Measurements from ENCODE around the gene SIAE. TPM values are rescaled to one million over a fixed set of nuclear protein-coding genes. Genes with fewer than 3 reads are reported as not detected.

SIAE gene
- total RNA-seq, 3 donors from 2014 or later (not counting 1 experiment from before 2014, with no cell fraction given), result 2.5 to 5.4 (median 2.5) TPM

- intact Hi-C loops (cut with micrococcal nuclease), result no loop called here
- ATAC-seq (no peak), DNase-seq (no peak)
- TF ChIP-seq CTCF (IDR thresholded peaks at IDR 0.05), result no peak
- Mint-ChIP-seq H3K9me3 (no peaks in the 10 kb centered on the region), H3K27me3 (ENCODE audit: low read depth in 2 of 2) (peaks cover 19 to 36% of the 10 kb centered on the region in 2 donors), H3K27ac (no peak overlapping the region), H3K36me3 (no peaks in the 10 kb centered on the region), H3K4me3 (no peak overlapping the region), H3K4me1 (peaks cover 9 to 18% of the 10 kb centered on the region in 2 donors)
- Histone ChIP-seq H3K9me3 (ENCODE audit: control insufficient read depth, insufficient read depth, low read length) (no peaks in the 10 kb centered on the region), H3K36me3 (ENCODE audit: control insufficient read depth, insufficient read depth, low read length) (no peaks in the 10 kb centered on the region), H3K4me1 (ENCODE audit: control insufficient read depth, insufficient read depth, low read length) (peaks cover 10% of the 10 kb centered on the region), H3K27me3 (ENCODE audit: control insufficient read depth, insufficient read depth, low read length) (no peaks in the 10 kb centered on the region), H3K4me3 (ENCODE audit: low read length) (no peak overlapping the region), H3K27ac (ENCODE audit: low read length) (no peak overlapping the region)
- 83% methylated on average over 5 of the region's 5 CpGs for WGBS (ENCODE audit: insufficient coverage)
Measured at GRCh38 chr11:124618863-124619262, 54.7 kb downstream of the SIAE start.

DNA sequence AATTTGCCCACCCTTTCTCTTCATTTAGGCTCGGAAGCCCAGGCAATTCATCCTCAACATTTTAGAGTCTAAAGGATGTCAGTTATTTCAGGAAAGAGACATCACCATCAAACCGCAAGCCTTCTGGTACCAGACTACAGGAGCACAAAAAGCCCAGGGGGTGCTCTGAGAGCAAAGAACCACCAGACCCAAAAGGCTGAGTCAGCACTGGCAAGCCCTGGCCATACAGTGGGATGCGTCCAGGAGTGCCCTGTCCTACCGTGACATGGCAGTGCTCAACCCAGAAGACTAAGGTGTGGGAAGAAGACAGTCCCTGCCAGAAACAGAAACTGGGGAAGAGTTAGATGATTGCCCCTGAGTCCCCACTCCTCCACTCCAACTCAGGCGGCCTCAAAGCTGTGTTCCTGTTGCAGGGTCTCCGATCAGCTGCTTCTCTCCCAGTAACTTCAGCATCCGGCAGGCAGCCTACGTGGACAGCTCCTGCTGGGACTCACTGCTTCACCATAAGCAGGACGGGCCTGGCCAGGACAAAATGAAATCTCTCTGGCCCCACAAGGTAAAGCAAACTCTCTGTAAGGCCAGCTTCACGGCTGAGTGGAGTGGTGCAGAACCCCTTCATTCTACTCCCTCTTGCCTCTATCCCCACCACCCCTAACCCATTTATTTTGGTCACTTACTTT is 60.8 kb downstream of the SIAE start:
- H3K27me3 Mint-ChIP-seq (ENCODE audit: low read depth in 2 of 2), result peaks cover 12 to 16% of the 10 kb centered on the region in 2 donors
- DNase-seq (no peak), ATAC-seq (no peak)
- no peak overlapping the region for H3K4me3 Mint-ChIP-seq
- Histone ChIP-seq H3K27me3 (ENCODE audit: control insufficient read depth, insufficient read depth, low read length) (no peaks in the 10 kb centered on the region), H3K27ac (ENCODE audit: low read length) (no peak overlapping the region), H3K36me3 (ENCODE audit: control insufficient read depth, insufficient read depth, low read length) (no peaks in the 10 kb centered on the region), H3K4me1 (ENCODE audit: control insufficient read depth, insufficient read depth, low read length) (no peaks in the 10 kb centered on the region), H3K9me3 (ENCODE audit: control insufficient read depth, insufficient read depth, low read length) (no peaks in the 10 kb centered on the region), H3K4me3 (ENCODE audit: low read length) (no peak overlapping the region)
- WGBS (ENCODE audit: insufficient coverage), result 91% methylated on average over 10 of the region's 10 CpGs
- H3K4me1 Mint-ChIP-seq, result no peaks in the 10 kb centered on the region
- no peaks in the 10 kb centered on the region for H3K9me3 Mint-ChIP-seq
- TF ChIP-seq CTCF (IDR thresholded peaks at IDR 0.05), result no peak
- no peak overlapping the region for H3K27ac Mint-ChIP-seq
- intact Hi-C loops (cut with micrococcal nuclease), result no loop called here
- no peaks in the 10 kb centered on the region for H3K36me3 Mint-ChIP-seq

DNA sequence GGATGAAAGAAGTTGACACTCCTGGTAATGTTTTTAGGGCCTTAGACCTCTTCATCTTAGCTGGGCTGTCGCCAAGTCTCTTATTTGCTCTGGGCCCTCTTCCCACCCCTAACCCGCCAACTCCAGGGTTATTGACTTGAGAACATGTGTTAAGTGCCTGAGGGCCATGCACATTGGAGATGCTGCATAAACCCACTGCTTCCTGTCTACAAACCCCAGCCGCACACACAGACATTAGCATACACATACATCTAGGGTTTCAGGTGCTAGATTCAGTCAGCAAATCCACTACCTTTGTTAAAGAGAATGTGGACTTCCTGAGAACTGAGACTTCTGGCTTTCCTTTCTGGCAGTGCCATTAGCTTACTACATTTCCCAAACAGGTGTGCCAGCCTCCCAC is 61.5 kb downstream of the SIAE start:
- ATAC-seq, result no peak
- Mint-ChIP-seq H3K27me3 (ENCODE audit: low read depth in 2 of 2) (peaks cover 9 to 11% of the 10 kb centered on the region in 2 donors), H3K4me1 (no peaks in the 10 kb centered on the region), H3K27ac (no peak overlapping the region), H3K36me3 (no peaks in the 10 kb centered on the region), H3K9me3 (no peaks in the 10 kb centered on the region), H3K4me3 (no peak overlapping the region)
- Histone ChIP-seq H3K4me1 (ENCODE audit: control insufficient read depth, insufficient read depth, low read length) (no peaks in the 10 kb centered on the region), H3K27ac (ENCODE audit: low read length) (no peak overlapping the region), H3K4me3 (ENCODE audit: low read length) (no peak overlapping the region), H3K36me3 (ENCODE audit: control insufficient read depth, insufficient read depth, low read length) (no peaks in the 10 kb centered on the region), H3K27me3 (ENCODE audit: control insufficient read depth, insufficient read depth, low read length) (no peaks in the 10 kb centered on the region), H3K9me3 (ENCODE audit: control insufficient read depth, insufficient read depth, low read length) (no peaks in the 10 kb centered on the region)
- intact Hi-C loops (cut with micrococcal nuclease), result no loop called here
- DNase-seq, result peak in 1 of 2 donors; percentile 33
- 30% methylated on average over 2 of the region's 3 CpGs for WGBS (ENCODE audit: insufficient coverage)
- TF ChIP-seq CTCF (IDR thresholded peaks at IDR 0.05), result no peak

- Histone ChIP-seq H3K27me3 (ENCODE audit: control insufficient read depth, insufficient read depth, low read length) (no peaks in the 10 kb centered on the region), H3K4me1 (ENCODE audit: control insufficient read depth, insufficient read depth, low read length) (no peaks in the 10 kb centered on the region), H3K4me3 (ENCODE audit: low read length) (no peak within 1 kb of the TSS), H3K27ac (ENCODE audit: low read length) (no peak within 1 kb of the TSS), H3K9me3 (ENCODE audit: control insufficient read depth, insufficient read depth, low read length) (no peaks in the 10 kb centered on the region), H3K36me3 (ENCODE audit: control insufficient read depth, insufficient read depth, low read length) (no peaks in the 10 kb centered on the region)
- no peak for ATAC-seq
- no peak for DNase-seq
- Mint-ChIP-seq H3K4me3 (no peak within 1 kb of the TSS), H3K27ac (no peak within 1 kb of the TSS), H3K27me3 (ENCODE audit: low read depth in 2 of 2) (peaks cover 7 to 11% of the 10 kb centered on the region in 2 donors), H3K4me1 (no peaks in the 10 kb centered on the region), H3K36me3 (no peaks in the 10 kb centered on the region), H3K9me3 (no peaks in the 10 kb centered on the region)
- WGBS (ENCODE audit: insufficient coverage), result 88% methylated on average over 5 of the region's 5 CpGs
- no peak for TF ChIP-seq CTCF (IDR thresholded peaks at IDR 0.05)
- intact Hi-C loops (cut with micrococcal nuclease), result no loop called here
Measured at GRCh38 chr11:124611064-124611463, 62.5 kb downstream of the SIAE start, which contains the start of gene PANX3. PANX3 (plus strand) TSS chr11:124611428; CDS start chr11:124611557, 129 bp downstream.

Data from natural killer cell (primary cell).